GM19351 (cell line): ENCODE measurements around the gene SHLD1.
"Not testable (repeated sequence)": the region's sequence is repeated elsewhere in the genome, so short reads cannot be mapped to it uniquely, and the experiment has no call there.

Experiments used
- ATAC-seq: cut with Tn5 transposase; IDR thresholded peaks from one replicate; pipeline ENCODE4 v1.9.1; 2021; ENCODE audit warnings: mild to moderate bottlenecking, moderate library complexity; ENCODE audit not compliant: unreplicated experiment

SHLD1 gene

GRCh38 chr20:5779071-5779900 lies 29.1 kb downstream of the SHLD1 start:
- ATAC-seq: no peak

- ATAC-seq: peak; percentile 68
Observed at GRCh38 chr20:5780846-5781217, 30.6 kb downstream of the SHLD1 start.

- not testable (repeated sequence) for ATAC-seq
Observed at GRCh38 chr20:5781367-5781766, 31.2 kb downstream of the SHLD1 start.

- no peak for ATAC-seq
Observed at GRCh38 chr20:5781798-5782750, 31.9 kb downstream of the SHLD1 start.

- ATAC-seq: no peak
Observed at GRCh38 chr20:5784735-5785134, 34.5 kb downstream of the SHLD1 start.

- no peak for ATAC-seq
Observed at GRCh38 chr20:5785146-5785545, 34.9 kb downstream of the SHLD1 start.

- no peak for ATAC-seq
Observed at GRCh38 chr20:5786930-5787795, 37.0 kb downstream of the SHLD1 start.

GRCh38 chr20:5787796-5788165 lies 37.6 kb downstream of the SHLD1 start:
- ATAC-seq: no peak

GRCh38 chr20:5788385-5788895 lies 38.2 kb downstream of the SHLD1 start:
- ATAC-seq: peak; percentile 87

- no peak for ATAC-seq
Observed at GRCh38 chr20:5789827-5790226, 39.6 kb downstream of the SHLD1 start.

GRCh38 chr20:5793916-5794315 lies 43.7 kb downstream of the SHLD1 start:
- ATAC-seq: no peak

- no peak for ATAC-seq
Observed at GRCh38 chr20:5796331-5797040, 46.3 kb downstream of the SHLD1 start.

- no peak for ATAC-seq
Observed at GRCh38 chr20:5797165-5797564, 47.0 kb downstream of the SHLD1 start.

- peak; percentile 96 for ATAC-seq
Observed at GRCh38 chr20:5797843-5798462, 47.8 kb downstream of the SHLD1 start.

GRCh38 chr20:5803754-5804303 lies 53.6 kb downstream of the SHLD1 start:
- not testable (repeated sequence) for ATAC-seq

- no peak for ATAC-seq
Observed at GRCh38 chr20:5806457-5807263, 56.5 kb downstream of the SHLD1 start.

- ATAC-seq: no peak
Observed at GRCh38 chr20:5807431-5807830, 57.2 kb downstream of the SHLD1 start.

GRCh38 chr20:5808901-5809300 lies 58.7 kb downstream of the SHLD1 start:
- ATAC-seq: no peak
